K562 treated with DMSO at 1 percent for 4 hours (cell line): ENCODE data around the gene WDR82. TPM values are rescaled to one million over a fixed set of nuclear protein-coding genes. Genes with fewer than 3 reads are reported as not detected.

ENCODE experiments used
- total RNA-seq: library from RNA; unstranded; fragments of 300-600 nt; gene quantifications from 2 replicates; pipeline ENCODE4 v1.2.3, GENCODE V29; 2022; ENCODE audit not compliant: insufficient read depth

The WDR82 gene
- 29.5 and 31.8 TPM in 2 replicates for total RNA-seq

GRCh38 chr3:52278510-52279069, at the start of gene WDR82:
WDR82 (minus strand) TSS chr3:52278649; CDS start chr3:52278361, 288 bp downstream.

GRCh38 chr3:52315977-52316764, 37.7 kb upstream of the WDR82 start, which contains the start of gene DNAH1:
DNAH1 (plus strand) TSS chr3:52316319; CDS start chr3:52322443, 6,124 bp downstream.

GRCh38 chr3:52245322-52246263, 32.9 kb downstream of the WDR82 start, which contains the start of gene PPM1M:
PPM1M (plus strand) TSS chr3:52245759; CDS start chr3:52245825, 66 bp downstream.

GRCh38 chr3:52238761-52239701, 39.4 kb downstream of the WDR82 start, which contains the start of gene TWF2:
TWF2 (minus strand) TSS chr3:52239158; CDS start chr3:52239016, 142 bp downstream.

GRCh38 chr3:52225452-52226228, 52.8 kb downstream of the WDR82 start, which contains the start of gene TLR9:
TLR9 (minus strand) TSS chr3:52225645; CDS start chr3:52225529, 116 bp downstream.

Other genes with a start within 250 kb of the WDR82 start
- 6.8 and 9.7 TPM in 2 replicates for gene DUSP7, start 222.1 kb downstream of the WDR82 start, total RNA-seq
- gene POC1A, start 124.2 kb downstream of the WDR82 start, total RNA-seq, result 19.6 and 22.7 TPM in 2 replicates
- gene ALAS1, start 80.5 kb downstream of the WDR82 start, total RNA-seq, result 33.8 and 49.6 TPM in 2 replicates
- gene TLR9, start 53.0 kb downstream of the WDR82 start, total RNA-seq, result 0.53 TPM in 1 of 2 replicates, not detected in the other
- 155 and 176 TPM in 2 replicates for gene TWF2, start 39.5 kb downstream of the WDR82 start, total RNA-seq
- 15.1 and 16.0 TPM in 2 replicates for gene PPM1M, start 32.9 kb downstream of the WDR82 start, total RNA-seq
- 1.3 and 3.3 TPM in 2 replicates for gene GLYCTK, start 9.2 kb upstream of the WDR82 start, total RNA-seq
- 1.0 and 1.6 TPM in 2 replicates for gene DNAH1, start 37.7 kb upstream of the WDR82 start, total RNA-seq
- 49.6 and 53.6 TPM in 2 replicates for gene BAP1, start 131.4 kb upstream of the WDR82 start, total RNA-seq
- gene PHF7, start 132.0 kb upstream of the WDR82 start, total RNA-seq, result 42.9 and 43.4 TPM in 2 replicates
- gene SEMA3G, start 166.5 kb upstream of the WDR82 start, total RNA-seq, result 1.0 TPM in 1 of 2 replicates, not detected in the other
- not detected in 2 replicates for gene TNNC1, start 175.4 kb upstream of the WDR82 start, total RNA-seq
- gene NISCH, start 177.0 kb upstream of the WDR82 start, total RNA-seq, result 35.7 and 46.3 TPM in 2 replicates
- 0.58 and 0.67 TPM in 2 replicates for gene STAB1, start 216.7 kb upstream of the WDR82 start, total RNA-seq